ENCODE results near the gene SLC35A2.

SLC35A2 gene

GRCh38 chrX:48939524-48940228, 28.2 kb upstream of the SLC35A2 start:
- Histone ChIP-seq H3K9ac (ENCODE audit: low read length) (no peak overlapping the region), H3K4me1 (ENCODE audit: control insufficient read depth, insufficient read depth, low read length) (peaks cover 22% of the 10 kb centered on the region), H3K4me3 (ENCODE audit: low read length) (no peak overlapping the region), H3K36me3 (ENCODE audit: control insufficient read depth, insufficient read depth, low read length) (no peaks in the 10 kb centered on the region), H3K27me3 (ENCODE audit: control insufficient read depth, insufficient read depth, low read length) (no peaks in the 10 kb centered on the region), H3K9me3 (ENCODE audit: control insufficient read depth, low read length) (no peaks in the 10 kb centered on the region)

DNA sequence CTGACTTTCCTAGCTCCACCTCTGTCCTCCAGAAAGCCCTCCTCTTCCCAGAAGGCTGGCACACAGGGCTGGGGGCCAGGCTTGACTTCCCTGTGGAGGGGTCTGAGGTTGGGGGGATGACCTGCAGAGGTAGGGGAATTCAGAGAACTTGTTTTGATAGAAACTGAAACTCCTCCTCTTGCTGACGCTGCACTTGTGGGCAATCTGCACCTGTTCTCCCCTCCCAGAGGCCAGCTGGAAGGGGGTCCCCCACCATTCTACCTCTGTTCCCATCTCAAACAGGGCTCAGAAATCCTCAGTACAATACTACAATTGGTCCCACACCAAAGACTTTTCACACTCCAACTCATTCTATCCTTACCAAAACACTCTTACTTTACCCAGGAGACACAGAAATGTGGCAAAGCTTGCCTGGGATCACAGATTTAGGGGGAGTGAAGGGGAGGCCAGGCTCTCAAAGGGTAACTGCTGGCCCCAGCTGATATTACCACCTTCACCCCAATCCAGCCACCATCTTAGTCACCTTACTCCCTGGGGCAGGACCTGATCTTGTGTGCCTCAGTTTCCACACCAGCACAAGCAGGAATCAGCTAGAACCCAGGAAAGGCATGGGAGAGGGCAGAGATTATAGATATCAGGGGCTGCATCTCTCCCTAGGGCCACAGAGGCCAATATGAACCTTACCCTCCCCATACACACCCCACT, 27.4 kb upstream of the SLC35A2 start:
- Histone ChIP-seq H3K36me3 (ENCODE audit: control insufficient read depth, insufficient read depth, low read length) (no peaks in the 10 kb centered on the region), H3K4me3 (ENCODE audit: low read length) (no peak overlapping the region), H3K27me3 (ENCODE audit: control insufficient read depth, insufficient read depth, low read length) (no peaks in the 10 kb centered on the region), H3K9me3 (ENCODE audit: control insufficient read depth, low read length) (no peaks in the 10 kb centered on the region), H3K9ac (ENCODE audit: low read length) (no peak overlapping the region), H3K4me1 (ENCODE audit: control insufficient read depth, insufficient read depth, low read length) (peaks cover 22% of the 10 kb centered on the region)

DNA sequence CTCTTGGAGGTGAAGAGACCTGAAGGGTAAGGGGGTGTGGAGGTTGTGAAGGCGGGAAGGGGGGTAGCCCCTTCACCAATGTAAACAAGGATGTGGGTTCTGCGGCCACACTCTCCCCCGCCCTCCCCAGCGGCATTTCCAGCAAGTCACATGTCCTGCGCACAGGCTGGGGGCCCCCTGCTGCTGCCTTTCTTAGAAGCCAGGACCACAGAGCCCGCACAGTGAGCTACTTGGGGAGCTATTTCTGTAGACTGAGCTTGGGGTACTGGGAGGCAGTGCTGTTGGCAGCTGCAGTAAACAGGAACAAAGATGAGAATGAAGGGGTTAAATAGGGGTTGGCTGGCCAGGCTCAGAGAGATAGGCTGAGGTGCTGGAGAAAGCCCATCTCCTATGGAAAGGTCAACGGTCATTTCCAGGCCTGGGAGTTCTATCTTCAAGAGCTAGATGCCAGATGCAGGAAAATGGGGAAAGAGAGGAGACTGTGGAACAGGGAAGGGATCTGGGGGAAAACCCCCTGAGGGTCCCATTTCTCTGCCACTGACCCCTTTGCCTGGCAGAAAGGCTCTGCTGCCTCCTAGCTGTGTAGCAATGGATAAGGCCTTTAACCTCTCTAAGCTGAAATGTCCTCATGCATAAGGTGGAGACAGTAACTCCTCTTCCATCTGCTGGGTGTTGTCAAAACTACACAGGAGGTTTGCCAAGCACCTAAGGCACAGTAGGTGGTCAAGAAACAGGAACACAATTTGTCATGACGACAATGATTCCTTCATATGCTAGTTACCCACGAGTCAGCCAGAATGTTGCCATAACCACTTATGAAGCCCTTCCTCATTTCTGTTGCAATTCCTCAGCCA, 25.8 kb upstream of the SLC35A2 start:
- Histone ChIP-seq H3K4me1 (ENCODE audit: control insufficient read depth, insufficient read depth, low read length) (peaks cover 16% of the 10 kb centered on the region), H3K9me3 (ENCODE audit: control insufficient read depth, low read length) (no peaks in the 10 kb centered on the region), H3K9ac (ENCODE audit: low read length) (peak overlapping the region; percentile 8), H3K4me3 (ENCODE audit: low read length) (no peak overlapping the region), H3K27me3 (ENCODE audit: control insufficient read depth, insufficient read depth, low read length) (no peaks in the 10 kb centered on the region), H3K36me3 (ENCODE audit: control insufficient read depth, insufficient read depth, low read length) (no peaks in the 10 kb centered on the region)

GRCh38 chrX:48936429-48937053, 25.1 kb upstream of the SLC35A2 start:
- no peaks in the 10 kb centered on the region for H3K9me3 ChIP-seq (ENCODE audit: control insufficient read depth, low read length)
- H3K27me3 ChIP-seq (ENCODE audit: control insufficient read depth, insufficient read depth, low read length): no peaks in the 10 kb centered on the region
- no peak overlapping the region for H3K9ac ChIP-seq (ENCODE audit: low read length)
- H3K4me1 ChIP-seq (ENCODE audit: control insufficient read depth, insufficient read depth, low read length): peaks cover 10% of the 10 kb centered on the region
- no peak overlapping the region for H3K4me3 ChIP-seq (ENCODE audit: low read length)
- H3K36me3 ChIP-seq (ENCODE audit: control insufficient read depth, insufficient read depth, low read length): no peaks in the 10 kb centered on the region

DNA sequence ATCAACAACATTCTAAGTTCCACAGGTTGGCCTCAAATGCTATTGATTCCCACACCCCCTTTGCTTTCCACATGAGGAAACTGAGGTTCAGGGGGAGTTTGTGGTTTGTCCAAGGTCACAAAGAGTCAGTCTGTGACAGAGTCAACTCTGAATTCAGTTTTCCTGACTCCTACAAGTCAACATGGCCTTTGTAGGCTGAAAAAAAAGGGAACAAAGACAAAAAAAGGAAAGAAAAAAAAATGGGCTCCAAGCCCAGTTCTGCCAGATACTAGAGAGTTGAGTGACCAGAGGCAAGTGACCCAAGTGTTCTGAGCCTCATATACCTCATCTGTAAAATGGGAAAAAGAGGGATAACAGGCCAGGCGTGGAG, 23.8 kb upstream of the SLC35A2 start:
- Histone ChIP-seq H3K9ac (ENCODE audit: low read length) (no peak overlapping the region), H3K27me3 (ENCODE audit: control insufficient read depth, insufficient read depth, low read length) (no peaks in the 10 kb centered on the region), H3K36me3 (ENCODE audit: control insufficient read depth, insufficient read depth, low read length) (no peaks in the 10 kb centered on the region), H3K4me3 (ENCODE audit: low read length) (no peak overlapping the region), H3K9me3 (ENCODE audit: control insufficient read depth, low read length) (no peaks in the 10 kb centered on the region), H3K4me1 (ENCODE audit: control insufficient read depth, insufficient read depth, low read length) (peaks cover 9% of the 10 kb centered on the region)

GRCh38 chrX:48934581-48935300, 23.3 kb upstream of the SLC35A2 start:
- Histone ChIP-seq H3K27me3 (ENCODE audit: control insufficient read depth, insufficient read depth, low read length) (no peaks in the 10 kb centered on the region), H3K36me3 (ENCODE audit: control insufficient read depth, insufficient read depth, low read length) (no peaks in the 10 kb centered on the region), H3K9ac (ENCODE audit: low read length) (no peak overlapping the region), H3K4me1 (ENCODE audit: control insufficient read depth, insufficient read depth, low read length) (peaks cover 9% of the 10 kb centered on the region), H3K9me3 (ENCODE audit: control insufficient read depth, low read length) (no peaks in the 10 kb centered on the region), H3K4me3 (ENCODE audit: low read length) (no peak overlapping the region)

DNA sequence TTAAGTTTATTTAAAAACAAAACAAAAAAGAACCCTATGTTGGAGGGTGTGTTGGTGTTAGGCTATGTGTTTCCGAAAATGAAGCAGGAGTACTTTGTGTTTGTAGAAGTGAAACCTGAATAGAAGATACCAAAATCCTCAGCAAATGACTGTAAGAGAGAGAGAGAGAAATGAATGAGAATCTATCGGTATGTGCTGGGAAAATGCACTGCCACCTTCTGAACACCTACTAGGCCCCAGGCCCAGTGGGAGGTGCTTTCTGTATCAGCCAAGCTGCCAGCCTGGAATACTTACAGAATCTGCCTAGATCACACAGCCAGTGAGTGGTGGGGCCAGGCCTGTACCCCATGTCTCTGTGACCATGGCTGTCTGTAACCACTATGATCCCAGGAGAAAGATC, 22.3 kb upstream of the SLC35A2 start:
- peaks cover 9% of the 10 kb centered on the region for H3K4me1 ChIP-seq (ENCODE audit: control insufficient read depth, insufficient read depth, low read length)
- no peaks in the 10 kb centered on the region for H3K36me3 ChIP-seq (ENCODE audit: control insufficient read depth, insufficient read depth, low read length)
- H3K4me3 ChIP-seq (ENCODE audit: low read length): no peak overlapping the region

DNA sequence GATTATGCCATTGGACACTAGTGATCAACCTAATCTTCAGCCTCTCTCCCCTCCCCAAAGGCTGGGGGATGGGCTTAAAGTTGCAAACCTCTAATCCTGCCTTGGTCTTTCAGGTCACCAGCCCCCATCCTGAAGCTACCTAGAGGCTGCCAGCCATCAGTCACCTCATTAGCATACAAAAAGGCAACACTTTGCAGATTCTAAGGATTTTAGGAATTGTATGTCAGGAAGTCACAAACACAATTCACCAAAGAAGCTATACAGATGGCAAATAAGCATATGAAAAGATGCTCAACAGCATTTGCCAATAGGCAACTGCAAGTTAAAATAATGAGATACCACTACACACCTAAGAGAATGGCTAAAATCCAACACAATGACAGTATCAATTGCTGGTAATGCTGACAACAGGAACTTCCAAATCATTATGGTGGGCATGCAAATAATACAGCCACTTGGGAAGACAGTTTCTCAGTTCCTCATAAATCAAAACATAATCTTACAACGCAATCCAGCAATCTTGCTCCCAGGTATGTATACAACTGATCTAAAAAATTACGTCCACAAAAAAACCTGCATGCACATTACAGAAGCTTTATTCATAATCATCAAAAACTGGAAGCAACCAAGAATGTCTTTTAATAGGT, 16.4 kb upstream of the SLC35A2 start:
- no peak overlapping the region for H3K4me3 ChIP-seq (ENCODE audit: low read length)
- H3K9ac ChIP-seq (ENCODE audit: low read length): no peak overlapping the region

More for the DNA sequence above, 22.3 kb upstream of the SLC35A2 start:
- no peaks in the 10 kb centered on the region for H3K9me3 ChIP-seq (ENCODE audit: control insufficient read depth, low read length)
- no peaks in the 10 kb centered on the region for H3K27me3 ChIP-seq (ENCODE audit: control insufficient read depth, insufficient read depth, low read length)
- no peak overlapping the region for H3K9ac ChIP-seq (ENCODE audit: low read length)

DNA sequence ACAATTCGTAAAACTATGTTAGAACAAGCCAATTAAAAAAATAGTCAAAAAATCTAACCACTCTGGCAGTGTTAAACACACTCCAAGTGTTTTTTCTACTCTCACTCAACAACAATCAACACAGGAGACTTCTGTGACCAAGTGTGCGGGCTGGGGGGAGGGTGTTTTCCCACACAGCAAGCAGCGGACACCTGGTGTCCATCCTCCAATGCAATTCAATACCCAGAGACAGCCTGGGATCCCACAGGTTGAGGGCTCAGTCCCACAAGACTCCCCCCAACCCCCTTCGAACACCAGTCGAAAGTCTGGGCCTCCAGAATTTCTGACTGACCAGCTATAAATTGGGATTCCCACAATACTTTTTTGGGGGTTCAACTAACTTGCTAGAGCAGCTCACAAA, 15.7 kb upstream of the SLC35A2 start:
- no peaks in the 10 kb centered on the region for H3K4me1 ChIP-seq (ENCODE audit: control insufficient read depth, insufficient read depth, low read length)
- H3K9ac ChIP-seq (ENCODE audit: low read length): no peak overlapping the region
- no peaks in the 10 kb centered on the region for H3K36me3 ChIP-seq (ENCODE audit: control insufficient read depth, insufficient read depth, low read length)
- no peak overlapping the region for H3K4me3 ChIP-seq (ENCODE audit: low read length)
- H3K9me3 ChIP-seq (ENCODE audit: control insufficient read depth, low read length): no peaks in the 10 kb centered on the region
- H3K27me3 ChIP-seq (ENCODE audit: control insufficient read depth, insufficient read depth, low read length): no peaks in the 10 kb centered on the region

More for the DNA sequence above, 16.4 kb upstream of the SLC35A2 start:
- no peaks in the 10 kb centered on the region for H3K36me3 ChIP-seq (ENCODE audit: control insufficient read depth, insufficient read depth, low read length)
- H3K27me3 ChIP-seq (ENCODE audit: control insufficient read depth, insufficient read depth, low read length): no peaks in the 10 kb centered on the region
- no peaks in the 10 kb centered on the region for H3K4me1 ChIP-seq (ENCODE audit: control insufficient read depth, insufficient read depth, low read length)
- no peaks in the 10 kb centered on the region for H3K9me3 ChIP-seq (ENCODE audit: control insufficient read depth, low read length)

- Histone ChIP-seq H3K4me3 (ENCODE audit: low read length) (no peak overlapping the region), H3K9me3 (ENCODE audit: control insufficient read depth, low read length) (no peaks in the 10 kb centered on the region), H3K36me3 (ENCODE audit: control insufficient read depth, insufficient read depth, low read length) (no peaks in the 10 kb centered on the region), H3K4me1 (ENCODE audit: control insufficient read depth, insufficient read depth, low read length) (peaks cover 5% of the 10 kb centered on the region), H3K9ac (ENCODE audit: low read length) (no peak overlapping the region), H3K27me3 (ENCODE audit: control insufficient read depth, insufficient read depth, low read length) (no peaks in the 10 kb centered on the region)
Observed at GRCh38 chrX:48924270-48924669, 12.8 kb upstream of the SLC35A2 start.

GRCh38 chrX:48923771-48924170, 12.3 kb upstream of the SLC35A2 start:
- Histone ChIP-seq H3K4me3 (ENCODE audit: low read length) (no peak overlapping the region), H3K36me3 (ENCODE audit: control insufficient read depth, insufficient read depth, low read length) (no peaks in the 10 kb centered on the region), H3K9ac (ENCODE audit: low read length) (no peak overlapping the region), H3K4me1 (ENCODE audit: control insufficient read depth, insufficient read depth, low read length) (peaks cover 5% of the 10 kb centered on the region), H3K27me3 (ENCODE audit: control insufficient read depth, insufficient read depth, low read length) (no peaks in the 10 kb centered on the region), H3K9me3 (ENCODE audit: control insufficient read depth, low read length) (no peaks in the 10 kb centered on the region)

Measured in mucosa of stomach (tissue), 1 donor.